Measurements from ENCODE around the gene IL2. TPM values are rescaled to one million over a fixed set of nuclear protein-coding genes. Genes with fewer than 3 reads are reported as not detected.

The IL2 gene
- total RNA-seq, 1 experiment from 2014 or later, result not detected

GRCh38 chr4:122480655-122481487 lies 24.3 kb upstream of the IL2 start:
- TF ChIP-seq CTCF (conservative IDR thresholded peaks at IDR 0.05), result no peak
- TF ChIP-seq EZH2 (IDR thresholded peaks at IDR 0.05; ENCODE audit: low read depth), result no peak
- intact Hi-C loops (cut with micrococcal nuclease; ENCODE audit: unreplicated experiment), result no loop called here

GRCh38 chr4:122479935-122480416 lies 23.5 kb upstream of the IL2 start:
- POLR2A ChIA-PET (ENCODE audit: unreplicated experiment), result no interaction called here
- H3K4me2 ChIP-seq, result no peak overlapping the region
- no peak overlapping the region for H3K4me3 ChIP-seq
- H3K79me2 ChIP-seq (ENCODE audit: low read depth), result no peaks in the 10 kb centered on the region
- no peaks in the 10 kb centered on the region for H3K36me3 ChIP-seq (ENCODE audit: low read depth)
- H3K4me1 ChIP-seq (replicated peaks; ENCODE audit: insufficient read depth), result no peaks in the 10 kb centered on the region
- H3F3A ChIP-seq (ENCODE audit: insufficient read depth, low read depth), result no peaks in the 10 kb centered on the region
- H3K27me3 ChIP-seq (ENCODE audit: insufficient read depth, low read depth), result no peaks in the 10 kb centered on the region
- no peaks in the 10 kb centered on the region for H3K9me3 ChIP-seq (ENCODE audit: insufficient read depth, low read depth)
- TF ChIP-seq CTCF (conservative IDR thresholded peaks at IDR 0.05) (no peak), EZH2 (IDR thresholded peaks at IDR 0.05; ENCODE audit: low read depth) (no peak)
- CTCF ChIA-PET, result no interaction called here
- DNase-seq, result no peak
- H2AFZ ChIP-seq, result no peak overlapping the region
- intact Hi-C loops (cut with micrococcal nuclease; ENCODE audit: unreplicated experiment), result no loop called here
- no peaks in the 10 kb centered on the region for H3K9me2 ChIP-seq (ENCODE audit: insufficient read depth)
- no peaks in the 10 kb centered on the region for H4K20me1 ChIP-seq (ENCODE audit: insufficient read depth)
- no TSS peak for BruUV-seq (replicated peaks)
- no peak overlapping the region for H3K27ac ChIP-seq

More at GRCh38 chr4:122480655-122481487, 24.3 kb upstream of the IL2 start:
- H3K4me2 ChIP-seq, result no peak overlapping the region
- no TSS peak for BruUV-seq (replicated peaks)
- no peaks in the 10 kb centered on the region for H3K9me3 ChIP-seq (ENCODE audit: insufficient read depth, low read depth)
- H3K4me1 ChIP-seq (replicated peaks; ENCODE audit: insufficient read depth), result no peaks in the 10 kb centered on the region
- H3K27me3 ChIP-seq (ENCODE audit: insufficient read depth, low read depth), result no peaks in the 10 kb centered on the region
- H2AFZ ChIP-seq, result no peak overlapping the region
- no peak overlapping the region for H3K4me3 ChIP-seq
- POLR2A ChIA-PET (ENCODE audit: unreplicated experiment), result no interaction called here
- H3K9me2 ChIP-seq (ENCODE audit: insufficient read depth), result no peaks in the 10 kb centered on the region
- CTCF ChIA-PET, result no interaction called here
- DNase-seq, result no peak
- no peaks in the 10 kb centered on the region for H3K36me3 ChIP-seq (ENCODE audit: low read depth)
- no peaks in the 10 kb centered on the region for H3K79me2 ChIP-seq (ENCODE audit: low read depth)
- no peak overlapping the region for H3K27ac ChIP-seq
- H3F3A ChIP-seq (ENCODE audit: insufficient read depth, low read depth), result no peaks in the 10 kb centered on the region
- no peaks in the 10 kb centered on the region for H4K20me1 ChIP-seq (ENCODE audit: insufficient read depth)

GRCh38 chr4:122476745-122477144 lies 20.2 kb upstream of the IL2 start:
- POLR2A ChIA-PET (ENCODE audit: unreplicated experiment), result no interaction called here
- H3K4me3 ChIP-seq, result no peak overlapping the region
- no peak overlapping the region for H2AFZ ChIP-seq
- no peaks in the 10 kb centered on the region for H3K4me1 ChIP-seq (replicated peaks; ENCODE audit: insufficient read depth)
- H3K36me3 ChIP-seq (ENCODE audit: low read depth), result no peaks in the 10 kb centered on the region
- intact Hi-C loops (cut with micrococcal nuclease; ENCODE audit: unreplicated experiment), result no loop called here
- H3K9me3 ChIP-seq (ENCODE audit: insufficient read depth, low read depth), result no peaks in the 10 kb centered on the region
- H3K4me2 ChIP-seq, result no peak overlapping the region
- TF ChIP-seq CTCF (conservative IDR thresholded peaks at IDR 0.05) (no peak), EZH2 (IDR thresholded peaks at IDR 0.05; ENCODE audit: low read depth) (no peak)
- H3K79me2 ChIP-seq (ENCODE audit: low read depth), result no peaks in the 10 kb centered on the region
- CTCF ChIA-PET, result no interaction called here
- no peaks in the 10 kb centered on the region for H3K27me3 ChIP-seq (ENCODE audit: insufficient read depth, low read depth)
- no peak for DNase-seq
- H3K9me2 ChIP-seq (ENCODE audit: insufficient read depth), result no peaks in the 10 kb centered on the region
- no peaks in the 10 kb centered on the region for H3F3A ChIP-seq (ENCODE audit: insufficient read depth, low read depth)
- no TSS peak for BruUV-seq (replicated peaks)
- no peak overlapping the region for H3K27ac ChIP-seq
- H4K20me1 ChIP-seq (ENCODE audit: insufficient read depth), result no peaks in the 10 kb centered on the region

Measured in PC-9 (cell line).